Stimulated activated effector memory CD8-positive, alpha-beta T cell treated with anti-CD3 and anti-CD28 coated beads, Interleukin-12 subunit alpha, Interleukin-12 subunit beta, amount 100 ng/mL, for 72 hours (primary cell): ENCODE data around the gene ARVCF.

Experiments
- ATAC-seq: fragments of 150-1000 bp; cut with Tn5 transposase; 2 replicates; pipeline ENCODE4 v1.10.0; 2021
- DNase-seq, 2 donors: peaks; one replicate each; pipeline ENCODE4 v3.0.0; 2021 to 2022; ENCODE audit warnings: low spot score in 2 of 2
- H3K27ac Mint-ChIP-seq: one replicate; pipeline ENCODE4 v1.8.0; 2022; ENCODE audit warnings: mild to moderate bottlenecking, mixed read lengths
- H3K36me3 Mint-ChIP-seq: one replicate; pipeline ENCODE4 v1.8.0; 2022; ENCODE audit warnings: mild to moderate bottlenecking, mixed read lengths
- H3K4me1 Mint-ChIP-seq: one replicate; pipeline ENCODE4 v1.8.0; 2022; ENCODE audit warnings: mixed read lengths
- H3K4me3 Mint-ChIP-seq: one replicate; pipeline ENCODE4 v1.8.0; 2022; ENCODE audit warnings: mild to moderate bottlenecking, mixed read lengths
- H3K9me3 Mint-ChIP-seq: one replicate; pipeline ENCODE4 v1.8.0; 2022; ENCODE audit warnings: mixed read lengths

Gene ARVCF

DNA sequence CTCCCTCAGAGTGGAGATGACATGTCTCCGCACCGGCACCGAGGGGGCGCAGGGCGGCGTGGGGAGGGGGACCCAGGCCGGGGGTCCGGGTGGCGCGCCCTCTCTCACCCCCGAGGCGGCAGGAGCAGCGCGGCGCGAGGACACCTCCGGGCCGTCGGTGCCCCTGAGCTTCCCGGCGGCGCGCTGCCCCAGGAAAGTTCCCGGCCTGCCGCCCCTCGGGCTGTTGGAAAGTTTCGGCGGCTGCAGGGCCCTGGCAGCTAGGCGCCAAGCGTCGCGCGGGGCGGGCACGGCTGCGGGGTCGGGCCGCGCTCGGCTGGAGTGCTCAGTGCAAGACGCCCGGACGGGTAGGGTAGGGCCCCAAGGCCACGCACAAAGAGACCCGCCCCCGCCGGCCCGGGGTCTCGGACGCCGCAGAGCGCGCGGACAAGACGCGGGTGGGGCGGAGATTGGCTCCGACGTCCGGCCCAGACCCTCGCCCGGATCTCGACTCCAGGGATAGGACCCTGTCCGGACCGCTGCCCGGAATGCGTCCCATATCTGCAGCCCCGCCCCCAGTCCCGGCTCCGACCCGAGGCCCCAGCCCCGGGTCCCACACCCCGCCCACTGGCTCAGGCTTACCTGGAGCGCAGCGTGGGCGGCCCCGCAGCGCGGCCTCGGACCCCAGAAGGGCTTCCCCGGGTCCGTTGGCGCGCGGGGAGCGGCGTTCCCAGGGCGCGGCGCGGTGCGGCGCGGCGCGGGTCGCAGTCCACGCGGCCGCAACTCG, 471 bp downstream of the ARVCF start:
- DNase-seq = no peak
- ATAC-seq = peak; percentile 19
- H3K9me3 Mint-ChIP-seq = no peaks in the 10 kb centered on the region
- peaks cover 26% of the 10 kb centered on the region for H3K4me1 Mint-ChIP-seq
- no peak overlapping the region for H3K27ac Mint-ChIP-seq
- H3K4me3 Mint-ChIP-seq = peak overlapping the region; percentile 78
- no peaks in the 10 kb centered on the region for H3K36me3 Mint-ChIP-seq

DNA sequence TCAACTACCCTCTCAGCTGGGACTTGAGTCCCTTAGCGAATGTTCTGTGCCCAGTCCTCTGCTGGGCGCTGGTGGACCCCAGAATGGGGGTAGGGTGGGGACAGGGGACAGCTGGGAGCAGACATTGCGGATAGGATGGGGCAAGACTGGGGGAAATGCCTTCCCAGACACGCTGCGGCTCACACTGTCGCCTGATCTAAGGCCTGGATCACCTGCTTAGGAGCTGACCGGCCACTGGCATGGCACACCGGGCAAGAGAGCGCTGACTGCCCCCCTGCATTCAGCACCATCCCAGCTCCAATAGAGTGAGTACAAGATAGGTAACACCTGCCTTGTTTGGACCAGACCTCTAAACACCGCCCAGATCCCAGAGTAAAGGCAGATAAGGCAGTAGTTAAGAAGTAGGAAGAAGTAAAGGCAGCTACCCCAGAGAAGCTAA, 1.4 kb downstream of the ARVCF start:
- DNase-seq (no peak), ATAC-seq (no peak)
- H3K9me3 Mint-ChIP-seq = no peaks in the 10 kb centered on the region
- no peak overlapping the region for H3K27ac Mint-ChIP-seq
- peak overlapping the region; percentile 50 for H3K4me3 Mint-ChIP-seq
- no peaks in the 10 kb centered on the region for H3K36me3 Mint-ChIP-seq
- H3K4me1 Mint-ChIP-seq = peaks cover 21% of the 10 kb centered on the region

DNA sequence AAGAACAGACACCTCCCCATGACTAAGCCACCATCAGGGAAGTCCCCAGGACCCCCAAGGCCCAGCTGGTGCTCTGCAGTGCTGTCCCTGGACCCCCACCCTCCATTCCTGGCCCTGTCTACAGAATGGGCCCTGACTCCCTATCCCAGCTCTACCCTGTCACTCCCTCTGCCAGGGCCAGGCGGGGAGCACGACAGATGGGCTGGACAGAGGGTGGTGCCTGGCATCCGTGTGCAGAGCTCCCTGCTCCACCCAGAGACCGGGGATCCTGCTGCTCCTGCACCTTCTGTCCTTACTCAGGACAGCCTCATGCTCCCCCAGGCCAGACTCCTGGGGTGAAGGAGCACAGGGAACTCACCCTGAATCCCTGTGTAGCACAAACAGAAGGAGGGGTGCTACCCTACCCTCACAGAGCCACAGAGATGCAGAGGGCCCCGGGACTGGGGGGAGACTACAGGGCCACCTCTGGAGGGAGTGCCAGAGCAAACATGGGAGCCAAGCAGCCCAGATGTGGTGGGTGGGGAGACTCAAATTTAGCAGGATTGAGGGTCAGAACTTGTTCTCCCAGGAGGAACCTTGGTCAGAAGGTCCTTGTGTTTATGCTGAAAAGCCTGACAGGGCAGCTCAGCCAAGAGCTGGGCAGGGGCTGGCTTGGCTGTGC, 2.0 kb downstream of the ARVCF start:
- Mint-ChIP-seq H3K9me3 (no peaks in the 10 kb centered on the region), H3K27ac (peak overlapping the region; percentile 37), H3K4me1 (peaks cover 19% of the 10 kb centered on the region), H3K36me3 (no peaks in the 10 kb centered on the region), H3K4me3 (peak overlapping the region; percentile 50)
- DNase-seq (no peak), ATAC-seq (no peak)

DNA sequence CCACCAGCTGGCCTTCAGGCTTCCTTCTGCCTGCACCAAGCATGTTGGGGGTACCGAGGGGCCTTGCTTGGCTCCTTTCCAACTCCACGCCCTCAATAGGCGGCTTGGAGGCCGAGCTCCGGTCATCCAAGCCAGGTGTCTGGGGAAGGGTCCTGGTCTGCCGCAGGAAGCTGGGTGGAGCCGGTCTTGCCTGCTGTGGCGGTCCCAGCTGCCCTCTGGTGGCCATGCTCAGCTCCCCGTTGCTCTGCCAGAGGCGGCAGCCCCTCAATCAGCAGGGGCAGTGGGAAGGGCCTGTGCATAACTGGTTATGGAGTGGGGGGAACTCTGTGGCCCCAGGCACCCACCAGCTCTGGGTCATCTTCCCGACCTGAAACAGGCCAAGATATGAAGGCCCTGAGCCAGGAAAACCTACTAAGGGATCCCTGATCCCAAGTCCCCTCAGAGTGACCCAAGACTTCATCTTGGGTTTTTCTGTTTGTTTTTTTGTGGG, 3.2 kb downstream of the ARVCF start:
- Mint-ChIP-seq H3K4me1 (peaks cover 19% of the 10 kb centered on the region), H3K4me3 (no peak overlapping the region), H3K27ac (no peak overlapping the region), H3K9me3 (no peaks in the 10 kb centered on the region), H3K36me3 (no peaks in the 10 kb centered on the region)
- ATAC-seq = no peak
- DNase-seq = no peak

DNA sequence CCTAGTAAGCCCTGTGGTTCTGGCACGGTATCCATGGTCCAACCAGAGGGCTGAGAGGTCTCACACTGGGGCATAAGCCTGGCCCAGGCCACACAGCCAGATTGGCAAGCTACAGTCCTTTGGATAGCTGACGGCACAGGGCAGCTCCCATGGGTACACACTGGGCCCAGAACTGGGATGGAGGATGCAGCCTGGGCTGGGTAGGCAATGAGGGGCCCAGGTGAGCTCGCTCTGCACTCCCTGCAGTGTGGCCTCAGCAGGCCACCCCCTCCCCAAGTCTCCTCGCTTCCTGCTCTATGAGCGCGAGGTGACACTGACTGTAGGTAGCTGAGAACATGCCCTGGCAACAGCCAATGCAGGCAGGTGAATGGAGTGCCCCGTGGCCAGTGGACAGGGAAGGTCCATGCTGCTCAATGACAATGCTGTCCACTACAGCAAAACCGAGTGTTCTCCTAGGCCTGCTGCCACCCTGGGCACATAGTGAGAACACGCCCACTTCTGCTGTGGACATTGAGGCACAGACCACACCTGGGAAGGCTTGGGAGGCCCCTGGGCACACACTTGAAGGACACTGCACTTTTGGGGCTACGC, 3.8 kb downstream of the ARVCF start:
- H3K36me3 Mint-ChIP-seq = no peaks in the 10 kb centered on the region
- H3K27ac Mint-ChIP-seq = no peak overlapping the region
- H3K9me3 Mint-ChIP-seq = no peaks in the 10 kb centered on the region
- no peak for DNase-seq
- ATAC-seq = no peak
- no peak overlapping the region for H3K4me3 Mint-ChIP-seq
- peaks cover 17% of the 10 kb centered on the region for H3K4me1 Mint-ChIP-seq

DNA sequence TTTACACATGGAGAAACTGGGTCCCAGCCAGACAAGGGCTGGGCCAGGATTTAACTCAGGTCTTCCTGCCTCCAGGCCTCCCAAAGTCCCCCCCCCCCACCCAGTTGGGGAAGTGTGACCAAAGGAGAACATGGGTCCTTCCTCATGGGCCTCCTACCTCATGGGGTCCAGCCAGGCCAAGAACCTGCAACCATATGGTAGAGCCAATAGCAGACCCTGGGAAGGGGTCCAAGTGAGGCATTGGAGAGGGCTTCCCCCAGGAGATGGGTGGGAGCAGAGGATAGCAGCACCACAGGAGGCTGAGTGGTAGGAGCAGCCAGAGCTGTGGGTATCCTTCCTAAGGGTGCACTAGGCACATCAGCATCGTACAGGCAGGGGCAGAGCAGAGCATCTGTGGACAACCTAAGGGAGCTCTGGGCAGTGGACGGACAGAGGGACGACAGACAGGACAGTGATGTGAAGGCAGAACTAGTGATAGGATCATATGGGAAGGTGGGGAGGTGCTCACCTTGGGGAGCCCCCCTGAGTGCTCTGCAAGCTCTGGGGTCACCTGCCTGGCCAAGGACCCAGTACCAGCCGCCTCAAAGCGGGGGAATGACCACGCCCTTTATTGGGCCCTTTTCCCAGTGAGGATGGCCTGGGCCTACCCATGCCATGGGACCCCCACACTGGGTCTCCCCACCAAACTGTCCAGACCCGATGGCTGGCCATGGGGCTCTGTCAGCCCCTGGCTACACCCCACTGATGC, 4.5 kb downstream of the ARVCF start:
- Mint-ChIP-seq H3K4me3 (no peak overlapping the region), H3K9me3 (no peaks in the 10 kb centered on the region), H3K4me1 (peaks cover 10% of the 10 kb centered on the region), H3K27ac (no peak overlapping the region), H3K36me3 (no peaks in the 10 kb centered on the region)
- no peak for DNase-seq
- ATAC-seq = no peak

DNA sequence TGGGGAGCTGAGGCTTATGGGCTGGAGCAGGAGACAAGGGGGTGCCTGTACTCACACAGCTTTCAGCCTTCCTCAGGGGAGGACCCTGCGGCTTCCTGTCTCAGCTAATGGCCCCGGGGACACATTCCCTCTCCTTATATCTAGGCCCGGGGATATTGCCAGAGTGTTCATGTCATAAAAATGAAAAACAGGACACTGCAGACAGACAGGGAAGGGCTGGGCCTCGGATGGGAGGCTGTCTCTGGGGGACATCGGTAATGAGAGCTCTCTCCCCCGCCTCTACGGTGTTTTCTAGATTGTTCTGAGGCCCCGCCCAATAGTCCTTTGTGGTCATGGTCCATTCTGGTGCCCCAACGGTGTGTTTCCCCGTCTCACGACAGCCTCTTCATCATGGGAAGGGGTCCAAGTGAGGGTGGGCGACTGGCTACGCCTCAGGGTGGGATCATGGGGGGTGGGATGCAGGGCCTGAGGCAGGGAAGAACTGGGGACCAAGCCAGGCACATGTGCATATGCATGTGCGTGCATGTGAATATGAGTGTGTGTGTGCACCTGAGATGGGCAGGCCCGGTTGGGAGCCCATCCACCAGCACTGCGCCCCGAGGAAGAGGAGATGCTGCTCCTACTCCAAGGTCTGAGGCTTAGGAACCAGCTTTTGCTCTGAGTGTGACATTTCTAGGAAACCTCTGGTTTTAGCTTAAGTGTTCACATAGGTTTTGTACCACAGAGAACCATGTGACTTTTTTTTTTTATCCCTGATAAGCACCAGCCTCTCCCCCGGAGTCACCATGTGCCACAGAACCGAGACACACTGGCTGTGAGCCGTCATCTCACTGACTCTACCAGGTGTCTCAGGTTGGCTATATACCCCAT, 5.3 kb downstream of the ARVCF start:
- H3K4me1 Mint-ChIP-seq = peaks cover 10% of the 10 kb centered on the region
- H3K9me3 Mint-ChIP-seq = no peaks in the 10 kb centered on the region
- H3K4me3 Mint-ChIP-seq = no peak overlapping the region
- H3K36me3 Mint-ChIP-seq = no peaks in the 10 kb centered on the region
- ATAC-seq (no peak), DNase-seq (no peak)
- H3K27ac Mint-ChIP-seq = no peak overlapping the region

DNA sequence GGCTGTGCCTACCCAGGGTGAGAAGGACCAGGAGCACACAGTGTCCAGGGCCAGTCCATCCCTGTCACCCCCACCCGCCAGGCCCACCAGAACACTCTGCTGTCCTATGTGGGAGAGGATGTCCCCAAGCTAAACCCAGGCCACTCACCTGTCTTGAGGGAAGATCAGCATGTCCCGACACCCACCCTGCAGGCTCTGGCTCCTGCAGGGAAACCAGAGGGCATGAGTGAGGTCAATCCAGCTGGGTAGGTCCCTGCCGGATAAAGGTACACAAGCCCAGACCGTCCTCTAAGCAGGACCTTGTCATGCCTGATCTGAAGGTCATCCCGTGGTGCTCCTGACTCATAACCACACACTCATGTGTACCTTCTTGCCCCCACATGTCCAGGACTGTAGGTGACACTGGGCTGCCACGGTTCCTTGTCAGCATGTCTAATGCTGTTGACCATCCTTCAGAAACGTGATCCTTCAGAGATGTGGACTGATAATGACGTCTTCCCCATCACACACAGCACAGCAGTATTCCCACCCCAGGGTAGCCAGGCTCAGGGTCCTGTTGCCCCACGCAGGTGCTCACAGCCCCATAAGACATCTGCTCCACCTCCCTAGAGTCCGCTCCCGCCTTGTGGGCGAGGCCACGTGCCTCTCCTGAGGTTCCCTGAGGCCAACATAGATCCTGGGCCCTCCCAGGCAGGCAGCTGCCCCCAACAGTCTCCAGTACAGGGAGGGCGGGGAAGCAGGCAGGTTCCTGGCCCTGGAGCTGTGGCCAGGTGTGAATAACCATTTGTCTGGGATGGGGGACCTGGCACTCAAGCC, 6.1 kb downstream of the ARVCF start:
- Mint-ChIP-seq H3K36me3 (no peaks in the 10 kb centered on the region), H3K4me3 (no peak overlapping the region), H3K4me1 (peaks cover 10% of the 10 kb centered on the region), H3K27ac (no peak overlapping the region), H3K9me3 (no peaks in the 10 kb centered on the region)
- ATAC-seq (no peak), DNase-seq (no peak)

DNA sequence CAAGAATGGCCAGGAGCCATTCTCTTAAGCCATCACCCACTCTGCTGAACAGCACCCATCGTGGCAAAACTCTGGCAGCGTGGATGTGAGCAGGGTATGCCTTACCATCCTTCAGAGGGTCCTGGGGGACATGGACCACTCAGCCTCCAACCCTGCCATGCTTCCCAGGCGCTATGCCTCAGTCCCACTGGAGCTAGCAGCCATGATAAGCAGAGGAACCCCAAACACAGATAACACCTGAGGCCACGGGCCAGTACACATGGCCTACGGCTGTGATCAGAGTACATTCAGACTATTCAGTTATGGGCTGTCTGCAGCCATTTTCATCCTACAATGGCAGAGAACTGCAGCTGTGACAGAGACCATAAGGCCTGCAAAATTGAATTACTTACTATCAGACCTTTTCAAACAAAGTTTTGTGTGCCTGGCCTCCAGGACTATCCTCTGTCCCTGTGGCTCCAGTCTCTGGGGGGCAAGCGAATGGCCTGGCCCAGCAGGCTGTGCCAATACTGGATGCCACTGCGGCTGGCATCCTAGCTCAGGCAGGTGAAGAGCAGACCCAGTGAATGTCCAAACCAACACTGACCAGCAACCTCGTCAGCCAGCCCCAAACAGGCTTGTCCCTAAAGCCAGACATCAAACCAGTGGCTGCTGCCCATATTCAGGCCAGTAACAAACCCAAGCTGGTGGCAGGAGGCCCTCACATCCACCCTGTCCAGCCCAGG, 6.9 kb downstream of the ARVCF start:
- H3K4me3 Mint-ChIP-seq = no peak overlapping the region
- no peak overlapping the region for H3K27ac Mint-ChIP-seq
- H3K36me3 Mint-ChIP-seq = no peaks in the 10 kb centered on the region
- no peaks in the 10 kb centered on the region for H3K9me3 Mint-ChIP-seq
- DNase-seq = no peak
- peaks cover 2% of the 10 kb centered on the region for H3K4me1 Mint-ChIP-seq
- ATAC-seq = no peak

DNA sequence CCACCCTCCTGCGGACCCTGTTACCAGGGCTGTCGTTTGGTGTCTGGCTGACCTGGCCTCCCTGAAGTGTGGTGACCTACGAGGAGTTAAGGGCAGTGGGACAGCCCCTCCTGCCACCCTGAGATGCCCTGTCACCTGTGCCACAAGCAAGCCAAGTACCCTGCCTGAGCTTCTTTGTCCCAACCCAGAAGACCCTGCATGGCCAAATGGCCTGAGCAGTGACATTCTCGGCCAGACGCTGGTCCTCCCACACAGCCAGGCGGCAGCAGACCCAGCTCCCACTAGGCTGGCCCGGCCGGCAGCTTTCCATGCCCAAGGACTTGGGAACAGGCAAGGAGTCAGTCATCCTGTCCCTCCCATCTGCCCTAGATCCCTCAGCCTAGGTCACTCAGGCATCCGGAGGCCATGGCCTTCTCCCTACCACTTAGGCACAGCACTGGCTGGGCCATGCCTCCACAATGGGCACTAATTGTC, 7.6 kb downstream of the ARVCF start:
- Mint-ChIP-seq H3K36me3 (no peaks in the 10 kb centered on the region), H3K9me3 (no peaks in the 10 kb centered on the region), H3K27ac (no peak overlapping the region), H3K4me1 (no peaks in the 10 kb centered on the region), H3K4me3 (no peak overlapping the region)
- DNase-seq (no peak), ATAC-seq (no peak)

DNA sequence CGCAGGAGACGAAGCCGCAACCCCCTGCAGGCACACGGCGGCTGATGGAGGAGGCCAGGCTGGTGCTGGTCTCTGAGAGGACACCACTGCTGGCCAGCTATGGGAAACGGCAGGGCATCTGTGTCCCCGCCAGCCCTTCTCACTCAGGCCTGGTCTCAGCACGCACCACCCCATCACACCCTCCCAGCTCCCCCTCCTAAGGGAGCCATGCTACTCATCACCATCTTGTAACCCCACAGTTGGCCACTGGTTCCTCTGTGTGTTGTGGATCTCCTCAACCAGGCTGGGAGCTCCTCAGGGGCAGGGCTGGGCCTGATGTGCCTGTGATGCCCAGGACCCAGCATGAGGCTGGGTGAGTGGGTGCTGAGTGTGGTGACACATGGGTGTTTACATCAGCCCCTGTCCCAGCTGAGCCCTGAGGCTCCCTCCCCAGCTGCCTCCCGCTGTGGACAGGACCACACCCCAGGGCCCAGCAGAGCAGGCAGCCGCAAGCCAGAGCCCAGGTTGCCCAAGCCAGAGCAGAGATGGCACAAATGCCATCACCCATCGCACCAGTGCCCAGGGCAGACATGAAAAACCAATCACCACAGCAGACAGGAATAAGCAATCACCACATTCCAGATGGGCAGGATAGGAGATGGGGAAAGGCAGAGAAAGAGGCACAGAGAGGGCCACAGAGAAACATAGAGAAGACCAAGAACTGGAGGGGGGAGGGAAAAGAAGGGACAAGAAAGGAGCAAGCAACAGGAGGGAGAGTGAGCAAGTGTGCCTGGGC, 8.2 kb downstream of the ARVCF start:
- ATAC-seq = no peak
- Mint-ChIP-seq H3K4me3 (no peak overlapping the region), H3K27ac (peak overlapping the region; percentile 78), H3K4me1 (no peaks in the 10 kb centered on the region), H3K36me3 (no peaks in the 10 kb centered on the region), H3K9me3 (peaks cover 6% of the 10 kb centered on the region)
- DNase-seq = no peak

DNA sequence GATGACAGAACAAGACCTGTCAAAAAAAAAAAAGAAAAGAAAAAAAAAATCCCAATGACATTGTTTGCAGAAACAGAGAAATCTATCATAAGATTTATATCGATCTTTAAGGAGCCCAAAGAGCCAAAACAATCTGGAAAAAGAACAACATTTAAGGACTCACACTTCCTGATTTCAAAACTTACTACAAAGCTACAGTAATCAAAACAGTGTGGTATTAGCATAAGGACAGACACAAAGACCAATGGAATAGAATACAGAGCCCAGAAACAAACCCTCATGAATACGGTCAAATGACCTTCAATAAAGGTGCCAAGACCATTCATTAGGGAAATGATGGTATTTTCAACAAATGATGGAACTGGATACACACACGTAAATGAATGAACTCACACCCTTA, 12.2 kb downstream of the ARVCF start:
- Mint-ChIP-seq H3K4me1 (no peaks in the 10 kb centered on the region), H3K27ac (no peak overlapping the region), H3K9me3 (peaks cover 9% of the 10 kb centered on the region), H3K36me3 (no peaks in the 10 kb centered on the region), H3K4me3 (no peak overlapping the region)
- no peak for ATAC-seq
- DNase-seq = no peak

DNA sequence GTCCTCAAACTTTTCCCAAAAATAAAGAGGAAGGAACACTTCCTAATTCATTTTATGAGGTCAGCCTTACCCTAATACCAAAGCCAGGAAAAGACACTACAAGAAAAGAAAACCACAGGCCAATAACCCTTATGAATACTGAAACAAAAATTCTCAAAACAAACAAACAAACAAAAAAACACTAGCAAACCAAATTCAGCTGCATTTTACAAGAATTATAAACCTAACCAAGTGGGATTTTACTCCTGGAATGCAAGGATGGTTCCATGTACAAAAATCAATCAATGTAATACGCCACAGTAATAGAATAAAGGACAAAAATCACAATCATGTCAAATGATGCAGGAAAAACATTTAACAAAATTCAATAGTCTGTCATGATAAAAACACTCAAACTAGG, 13.3 kb downstream of the ARVCF start:
- DNase-seq (no peak), ATAC-seq (no peak)
- Mint-ChIP-seq H3K36me3 (no peaks in the 10 kb centered on the region), H3K9me3 (peaks cover 9% of the 10 kb centered on the region), H3K4me1 (no peaks in the 10 kb centered on the region), H3K27ac (no peak overlapping the region), H3K4me3 (no peak overlapping the region)
